Activated naive CD4-positive, alpha-beta T cell treated with anti-CD3 and anti-CD28 coated beads, Interleukin-2, amount 50 U/mL, for 24 hours (primary cell): Measurements from ENCODE around the gene KIF22.
"Not testable (repeated sequence)": the region's sequence is repeated elsewhere in the genome, so short reads cannot be mapped to it uniquely, and the experiment has no call there.

Experiments
- H3K27ac Mint-ChIP-seq: one replicate; pipeline ENCODE4 v1.8.0; 2021; ENCODE audit warnings: mild to moderate bottlenecking, mixed read lengths
- H3K27me3 Mint-ChIP-seq: one replicate; pipeline ENCODE4 v1.8.0; 2021; ENCODE audit warnings: mixed read lengths
- H3K36me3 Mint-ChIP-seq: one replicate; pipeline ENCODE4 v1.8.0; 2021; ENCODE audit warnings: mixed read lengths
- H3K4me1 Mint-ChIP-seq: one replicate; pipeline ENCODE4 v1.8.0; 2021; ENCODE audit warnings: mixed read lengths
- H3K4me3 Mint-ChIP-seq: one replicate; pipeline ENCODE4 v1.8.0; 2021; ENCODE audit warnings: mild to moderate bottlenecking, mixed read lengths
- H3K9me3 Mint-ChIP-seq: one replicate; pipeline ENCODE4 v1.8.0; 2021; ENCODE audit warnings: mixed read lengths

Gene KIF22

DNA sequence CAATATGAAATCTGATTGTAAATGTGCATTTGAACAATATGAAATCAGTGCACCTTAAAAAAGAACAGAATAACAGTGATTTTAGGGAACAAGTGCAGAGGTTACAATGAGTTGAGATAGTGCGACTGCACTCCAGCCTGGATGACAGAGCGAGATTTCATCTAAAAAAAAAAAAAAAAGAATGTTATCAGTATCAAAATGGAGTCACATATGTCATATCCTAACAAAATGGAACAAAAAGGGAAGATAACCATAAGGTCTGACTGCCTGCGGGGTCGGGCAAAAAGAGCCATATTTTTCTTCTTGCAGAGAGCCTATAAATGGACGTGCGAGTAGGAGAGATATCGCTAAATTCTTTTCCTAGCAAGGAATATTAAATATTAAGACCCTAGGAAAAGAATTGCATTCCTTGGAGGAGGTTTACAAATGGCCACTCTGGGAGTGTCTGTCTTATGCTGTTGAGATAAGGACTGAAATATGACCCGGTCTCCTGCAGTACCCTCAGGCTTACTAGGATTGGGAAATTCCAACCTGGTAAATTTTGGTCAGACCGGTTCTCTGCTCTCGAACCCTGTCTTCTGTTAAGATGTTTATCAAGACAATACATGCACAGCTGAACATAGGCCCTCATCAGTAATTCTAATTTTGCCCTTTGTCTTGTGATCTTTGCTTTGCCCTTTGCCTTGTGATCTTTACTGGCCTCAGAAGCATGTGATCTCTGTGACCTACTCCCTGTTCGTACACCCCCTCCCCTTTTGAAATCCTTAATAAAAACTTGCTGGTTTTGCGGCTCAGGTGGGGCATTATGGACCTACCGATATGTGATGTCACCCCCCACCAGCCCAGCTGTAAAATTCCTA is 7.2 kb upstream of the KIF22 start:
- not testable (repeated sequence) for H3K9me3 Mint-ChIP-seq, H3K27ac Mint-ChIP-seq, H3K27me3 Mint-ChIP-seq, H3K36me3 Mint-ChIP-seq
- H3K4me3 Mint-ChIP-seq, result peak overlapping the region; percentile 11
- peaks cover 31% of the 10 kb centered on the region for H3K4me1 Mint-ChIP-seq

DNA sequence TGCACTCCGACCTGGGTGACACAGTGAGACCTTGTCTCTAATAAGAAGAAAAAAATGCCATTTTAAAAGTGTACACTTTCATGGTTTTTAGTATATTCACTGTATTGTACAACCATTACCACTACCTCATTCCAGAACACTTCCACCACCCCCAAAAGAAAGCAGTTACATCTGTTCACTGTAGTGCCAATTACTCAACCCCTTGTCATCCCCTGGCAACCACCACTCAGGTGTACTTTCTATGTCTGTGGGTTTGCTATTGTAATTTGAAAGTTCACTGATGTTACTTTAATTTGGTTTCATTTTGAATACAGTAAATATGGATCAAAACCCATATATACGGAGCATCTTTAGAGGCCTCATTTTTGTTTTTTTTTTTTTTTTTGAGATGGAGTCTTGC is 6.4 kb upstream of the KIF22 start:
- Mint-ChIP-seq H3K4me3 (no peak overlapping the region), H3K4me1 (peaks cover 34% of the 10 kb centered on the region), H3K9me3 (no peaks in the 10 kb centered on the region), H3K27ac (peak overlapping the region; percentile 1), H3K27me3 (no peaks in the 10 kb centered on the region), H3K36me3 (no peaks in the 10 kb centered on the region)

DNA sequence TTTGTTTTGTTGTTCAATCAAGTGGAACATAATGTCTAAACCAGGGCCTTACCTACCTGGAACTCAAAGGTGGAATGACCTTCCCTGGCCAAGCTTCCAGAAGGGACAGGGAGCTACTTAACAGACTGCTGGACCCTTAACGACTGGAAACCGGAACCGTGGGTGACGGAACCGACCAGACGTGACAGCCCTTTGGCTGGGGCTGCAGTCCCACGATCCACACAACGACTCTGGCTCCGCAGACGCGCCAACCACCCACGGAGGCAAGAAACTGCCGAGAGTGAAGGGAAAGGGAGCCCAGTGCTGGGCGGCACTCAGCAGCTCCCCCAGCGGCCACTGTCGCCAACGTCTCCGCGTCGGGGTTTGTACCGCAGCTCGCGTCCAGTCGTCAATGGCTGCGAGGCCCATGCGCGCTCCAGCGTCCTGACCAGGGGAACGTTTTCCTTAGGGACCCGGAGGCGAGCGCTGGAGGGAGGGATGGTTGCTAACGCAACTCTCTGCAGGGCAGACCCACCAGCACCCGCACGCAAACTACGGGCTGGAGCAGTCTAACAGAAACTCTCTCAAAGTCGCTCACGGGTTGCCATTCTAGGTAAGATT is 5.5 kb upstream of the KIF22 start:
- Mint-ChIP-seq H3K4me1 (peaks cover 37% of the 10 kb centered on the region), H3K4me3 (peak overlapping the region; percentile 66), H3K27ac (peak overlapping the region; percentile 76), H3K9me3 (no peaks in the 10 kb centered on the region), H3K27me3 (no peaks in the 10 kb centered on the region), H3K36me3 (no peaks in the 10 kb centered on the region)

DNA sequence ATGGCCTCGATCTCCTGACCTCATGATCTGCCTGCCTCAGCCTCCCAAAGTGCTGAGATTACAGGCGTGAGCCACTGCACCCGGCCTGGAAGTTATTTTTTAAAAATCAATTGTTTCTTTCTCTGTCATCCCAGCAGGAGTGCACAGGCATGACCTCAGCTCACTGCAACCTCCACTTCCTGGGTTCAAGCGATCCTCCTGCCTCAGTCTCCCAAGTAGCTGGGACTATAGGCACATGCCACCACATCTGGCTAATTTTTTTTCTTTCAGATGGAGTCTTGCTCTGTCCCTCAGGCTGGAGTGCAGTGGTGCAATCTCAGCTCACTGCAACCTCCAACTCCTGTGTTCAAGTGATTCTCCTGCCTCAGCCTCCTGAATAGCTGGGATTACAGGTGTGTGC is 3.4 kb upstream of the KIF22 start:
- not testable (repeated sequence) for H3K9me3 Mint-ChIP-seq, H3K27me3 Mint-ChIP-seq, H3K4me3 Mint-ChIP-seq, H3K36me3 Mint-ChIP-seq, H3K27ac Mint-ChIP-seq
- peaks cover 42% of the 10 kb centered on the region for H3K4me1 Mint-ChIP-seq

GRCh38 chr16:29789775-29790182 is 772 bp upstream of the KIF22 start:
- Mint-ChIP-seq H3K4me1 (peaks cover 45% of the 10 kb centered on the region), H3K9me3 (no peaks in the 10 kb centered on the region), H3K4me3 (peak overlapping the region; percentile 95), H3K27ac (peak overlapping the region; percentile 97), H3K36me3 (peaks cover 7% of the 10 kb centered on the region), H3K27me3 (no peaks in the 10 kb centered on the region)

- H3K36me3 Mint-ChIP-seq, result peaks cover 7% of the 10 kb centered on the region
- peaks cover 36% of the 10 kb centered on the region for H3K4me1 Mint-ChIP-seq
- peak overlapping the region; percentile 95 for H3K4me3 Mint-ChIP-seq
- no peaks in the 10 kb centered on the region for H3K9me3 Mint-ChIP-seq
- H3K27ac Mint-ChIP-seq, result peak overlapping the region; percentile 97
- H3K27me3 Mint-ChIP-seq, result no peaks in the 10 kb centered on the region
These were observed 646 bp downstream of the KIF22 start for GRCh38 chr16:29790949-29791844.

DNA sequence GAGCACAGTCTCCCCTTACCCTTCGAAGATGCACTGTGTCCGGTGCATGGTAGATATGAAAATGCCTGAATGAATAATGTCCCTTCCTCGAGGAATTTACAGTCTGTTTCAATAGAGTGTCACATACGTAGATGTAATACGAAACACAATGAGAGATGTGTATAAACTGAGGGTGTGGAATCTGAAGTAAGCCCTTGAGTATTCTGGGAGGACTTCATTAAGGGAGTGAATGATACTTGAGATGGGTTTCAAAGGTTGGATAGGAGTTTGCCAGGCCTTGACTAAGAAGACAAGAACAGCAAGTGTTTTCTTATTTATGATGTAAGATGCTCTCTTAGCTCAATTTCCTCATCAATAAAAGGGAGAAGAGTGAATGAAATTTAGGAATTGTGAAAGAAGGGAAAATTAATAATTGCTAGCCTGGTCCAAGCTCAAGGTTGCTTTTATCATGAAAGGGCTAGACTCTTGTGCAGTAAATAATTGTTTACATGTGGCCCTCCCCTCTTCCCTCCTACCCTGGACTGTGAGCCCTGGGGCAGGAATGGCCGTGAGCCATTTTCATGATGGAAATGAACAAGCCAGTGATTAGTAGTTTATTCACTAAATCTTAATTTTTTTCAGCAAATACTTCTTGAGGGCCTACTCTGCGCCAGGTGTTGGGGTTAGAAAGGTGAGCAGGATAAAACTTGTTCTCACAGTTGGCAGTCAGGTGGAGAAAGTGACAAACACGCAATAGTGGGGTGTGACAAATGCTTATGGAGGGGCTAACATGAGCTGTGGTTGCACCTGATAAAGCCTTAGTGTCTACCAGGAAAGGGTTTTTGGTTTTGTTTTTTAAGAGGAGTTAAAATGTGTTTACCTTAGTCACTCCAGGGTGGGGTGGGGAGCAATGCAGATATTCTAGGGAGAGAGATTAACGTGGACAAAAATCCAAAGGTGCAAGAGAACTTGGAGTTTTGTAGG is 1.6 kb downstream of the KIF22 start:
- Mint-ChIP-seq H3K27ac (peak overlapping the region; percentile 47), H3K9me3 (no peaks in the 10 kb centered on the region), H3K4me1 (peaks cover 36% of the 10 kb centered on the region), H3K4me3 (peak overlapping the region; percentile 95), H3K36me3 (peaks cover 7% of the 10 kb centered on the region), H3K27me3 (no peaks in the 10 kb centered on the region)

DNA sequence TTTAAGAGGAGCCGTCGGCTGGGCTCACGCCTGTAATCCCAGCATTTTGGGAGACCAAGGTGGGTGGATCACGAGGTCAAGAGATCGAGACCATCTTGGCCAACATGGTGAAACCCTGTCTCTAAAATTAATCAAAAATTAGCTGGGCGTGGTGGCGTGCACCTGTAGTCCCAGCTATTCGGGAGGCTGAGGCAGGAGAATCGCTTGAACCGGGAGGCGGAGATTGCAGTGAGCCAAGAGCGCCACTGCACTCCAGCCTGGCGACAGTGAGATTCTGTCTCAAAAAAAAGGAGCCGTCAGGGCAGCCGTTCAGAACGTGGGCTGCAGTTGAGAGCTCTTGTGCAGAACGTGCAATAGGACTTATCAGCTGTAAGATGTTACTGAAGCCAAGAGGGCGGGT is 2.6 kb downstream of the KIF22 start:
- not testable (repeated sequence) for H3K27me3 Mint-ChIP-seq, H3K27ac Mint-ChIP-seq, H3K9me3 Mint-ChIP-seq, H3K36me3 Mint-ChIP-seq
- Mint-ChIP-seq H3K4me1 (peaks cover 36% of the 10 kb centered on the region), H3K4me3 (peak overlapping the region; percentile 53)

GRCh38 chr16:29794231-29794710 is 3.7 kb downstream of the KIF22 start:
- H3K36me3 Mint-ChIP-seq, result peaks cover 7% of the 10 kb centered on the region
- H3K9me3 Mint-ChIP-seq, result no peaks in the 10 kb centered on the region
- no peak overlapping the region for H3K4me3 Mint-ChIP-seq
- no peaks in the 10 kb centered on the region for H3K27me3 Mint-ChIP-seq
- no peak overlapping the region for H3K27ac Mint-ChIP-seq
- peaks cover 32% of the 10 kb centered on the region for H3K4me1 Mint-ChIP-seq

DNA sequence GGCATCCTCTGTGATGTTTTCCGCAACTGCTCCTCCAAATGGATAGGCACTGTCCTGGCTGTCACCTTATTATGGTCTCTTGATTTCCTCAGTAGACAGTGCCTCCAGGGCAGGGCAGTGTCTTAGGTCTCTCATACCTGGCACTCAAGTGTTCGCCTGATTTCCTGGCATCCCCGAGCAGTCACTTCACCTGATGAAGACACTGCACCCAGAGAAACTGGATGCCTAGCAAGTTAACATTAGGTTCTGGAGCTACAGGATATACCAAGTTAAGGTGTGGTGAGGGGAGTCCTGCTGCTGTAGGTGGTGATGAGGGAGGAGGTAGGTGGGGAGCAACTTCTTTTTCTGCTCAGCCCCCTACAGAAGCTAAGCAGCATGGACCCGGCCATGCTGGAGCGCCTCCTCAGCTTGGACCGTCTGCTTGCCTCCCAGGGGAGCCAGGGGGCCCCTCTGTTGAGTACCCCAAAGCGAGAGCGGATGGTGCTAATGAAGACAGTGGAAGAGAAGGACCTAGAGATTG is 11.9 kb downstream of the KIF22 start:
- H3K27ac Mint-ChIP-seq, result peak overlapping the region; percentile 51
- H3K4me3 Mint-ChIP-seq, result no peak overlapping the region
- H3K4me1 Mint-ChIP-seq, result peaks cover 17% of the 10 kb centered on the region
- no peaks in the 10 kb centered on the region for H3K27me3 Mint-ChIP-seq
- peaks cover 1% of the 10 kb centered on the region for H3K36me3 Mint-ChIP-seq
- no peaks in the 10 kb centered on the region for H3K9me3 Mint-ChIP-seq

GRCh38 chr16:29804020-29804419 is 13.5 kb downstream of the KIF22 start:
- Mint-ChIP-seq H3K27me3 (no peaks in the 10 kb centered on the region), H3K36me3 (peaks cover 5% of the 10 kb centered on the region), H3K9me3 (no peaks in the 10 kb centered on the region), H3K27ac (peak overlapping the region; percentile 92), H3K4me1 (peaks cover 26% of the 10 kb centered on the region), H3K4me3 (peak overlapping the region; percentile 100)

DNA sequence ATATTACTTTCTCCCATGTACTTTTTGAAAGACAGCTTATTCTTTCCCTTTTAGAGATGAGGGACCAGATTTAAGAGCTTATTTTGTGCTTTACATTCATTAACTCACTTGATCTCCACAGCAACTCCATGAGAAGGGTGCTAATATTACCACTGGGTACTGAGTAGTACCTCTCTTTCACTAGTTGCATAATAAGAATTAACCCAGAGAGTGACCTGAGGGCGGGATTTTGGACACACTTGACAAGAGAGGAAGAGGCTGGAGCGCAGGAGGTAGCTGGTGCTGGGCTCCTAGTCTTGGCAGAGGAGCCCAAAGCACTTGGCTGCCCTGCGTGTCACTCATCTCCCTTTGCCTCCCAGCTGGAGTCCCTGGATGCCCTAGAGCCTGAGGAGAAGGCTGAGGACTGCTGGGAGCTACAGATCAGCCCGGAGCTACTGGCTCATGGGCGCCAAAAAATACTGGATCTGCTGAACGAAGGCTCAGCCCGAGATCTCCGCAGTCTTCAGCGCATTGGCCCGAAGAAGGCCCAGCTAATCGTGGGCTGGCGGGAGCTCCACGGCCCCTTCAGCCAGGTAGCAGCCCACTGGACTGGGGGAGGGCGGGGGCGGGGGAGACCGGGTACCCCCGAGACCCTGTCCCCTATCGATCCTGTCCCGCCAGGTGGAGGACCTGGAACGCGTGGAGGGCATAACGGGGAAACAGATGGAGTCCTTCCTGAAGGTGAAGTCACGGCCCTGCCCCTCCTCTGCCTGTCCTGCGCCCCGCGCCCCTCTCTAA is 14.1 kb downstream of the KIF22 start:
- H3K27ac Mint-ChIP-seq, result peak overlapping the region; percentile 100
- H3K4me3 Mint-ChIP-seq, result peak overlapping the region; percentile 100
- H3K27me3 Mint-ChIP-seq, result no peaks in the 10 kb centered on the region
- H3K36me3 Mint-ChIP-seq, result peaks cover 5% of the 10 kb centered on the region
- H3K4me1 Mint-ChIP-seq, result peaks cover 29% of the 10 kb centered on the region
- no peaks in the 10 kb centered on the region for H3K9me3 Mint-ChIP-seq

GRCh38 chr16:29805232-29806098 is 14.9 kb downstream of the KIF22 start:
- Mint-ChIP-seq H3K27me3 (no peaks in the 10 kb centered on the region), H3K27ac (peak overlapping the region; percentile 100), H3K36me3 (peaks cover 5% of the 10 kb centered on the region), H3K4me3 (peak overlapping the region; percentile 100), H3K4me1 (peaks cover 37% of the 10 kb centered on the region), H3K9me3 (no peaks in the 10 kb centered on the region)
